Measurements from ENCODE around the gene ZFTA.
"Not testable (repeated sequence)": the region's sequence is repeated elsewhere in the genome, so short reads cannot be mapped to it uniquely, and the experiment has no call there.

The ZFTA gene

DNA sequence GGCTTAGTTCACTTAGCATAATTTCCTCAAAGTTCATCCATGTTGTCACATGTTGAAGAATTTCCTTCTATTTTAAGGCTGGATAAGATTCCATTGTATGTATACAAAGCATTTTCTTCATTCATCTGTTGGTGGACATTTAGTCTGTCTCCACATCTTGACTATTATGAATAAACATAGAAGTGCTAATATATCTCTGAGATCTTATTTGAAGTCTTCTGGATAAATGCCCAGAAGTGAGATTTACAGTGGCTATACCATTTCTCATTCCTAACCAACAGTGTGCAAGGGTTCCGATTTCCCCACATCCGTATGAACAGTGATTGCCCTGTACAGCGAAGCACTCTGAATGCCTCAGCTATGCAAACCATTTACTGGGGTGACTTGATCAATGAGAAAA lies 6.6 kb upstream of the ZFTA start:
- no peak overlapping the region for H3K4me3 ChIP-seq (ENCODE audit: low read depth, low read length)

GRCh38 chr11:63771741-63772318 lies 3.3 kb upstream of the ZFTA start:
- H3K4me3 ChIP-seq (ENCODE audit: low read depth, low read length): not testable (repeated sequence)

More for the DNA sequence above, 6.6 kb upstream of the ZFTA start:
- TF ChIP-seq, protein P1, sequence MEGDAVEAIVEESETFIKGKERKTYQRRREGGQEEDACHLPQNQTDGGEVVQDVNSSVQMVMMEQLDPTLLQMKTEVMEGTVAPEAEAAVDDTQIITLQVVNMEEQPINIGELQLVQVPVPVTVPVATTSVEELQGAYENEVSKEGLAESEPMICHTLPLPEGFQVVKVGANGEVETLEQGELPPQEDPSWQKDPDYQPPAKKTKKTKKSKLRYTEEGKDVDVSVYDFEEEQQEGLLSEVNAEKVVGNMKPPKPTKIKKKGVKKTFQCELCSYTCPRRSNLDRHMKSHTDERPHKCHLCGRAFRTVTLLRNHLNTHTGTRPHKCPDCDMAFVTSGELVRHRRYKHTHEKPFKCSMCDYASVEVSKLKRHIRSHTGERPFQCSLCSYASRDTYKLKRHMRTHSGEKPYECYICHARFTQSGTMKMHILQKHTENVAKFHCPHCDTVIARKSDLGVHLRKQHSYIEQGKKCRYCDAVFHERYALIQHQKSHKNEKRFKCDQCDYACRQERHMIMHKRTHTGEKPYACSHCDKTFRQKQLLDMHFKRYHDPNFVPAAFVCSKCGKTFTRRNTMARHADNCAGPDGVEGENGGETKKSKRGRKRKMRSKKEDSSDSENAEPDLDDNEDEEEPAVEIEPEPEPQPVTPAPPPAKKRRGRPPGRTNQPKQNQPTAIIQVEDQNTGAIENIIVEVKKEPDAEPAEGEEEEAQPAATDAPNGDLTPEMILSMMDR (IDR thresholded peaks at IDR 0.05; ENCODE audit: low read depth, low read length): no peak

- H3K4me3 ChIP-seq (ENCODE audit: low read depth, low read length): no peak overlapping the region
- TF ChIP-seq, protein P1 (IDR thresholded peaks at IDR 0.05; ENCODE audit: low read depth, low read length): no peak
Observed at GRCh38 chr11:63770763-63771162, 2.2 kb upstream of the ZFTA start.

GRCh38 chr11:63769714-63770455 lies 1.3 kb upstream of the ZFTA start:
- TF ChIP-seq, protein P1 (IDR thresholded peaks at IDR 0.05; ENCODE audit: low read depth, low read length): no peak
- peak overlapping the region; percentile 65 for H3K4me3 ChIP-seq (ENCODE audit: low read depth, low read length)

DNA sequence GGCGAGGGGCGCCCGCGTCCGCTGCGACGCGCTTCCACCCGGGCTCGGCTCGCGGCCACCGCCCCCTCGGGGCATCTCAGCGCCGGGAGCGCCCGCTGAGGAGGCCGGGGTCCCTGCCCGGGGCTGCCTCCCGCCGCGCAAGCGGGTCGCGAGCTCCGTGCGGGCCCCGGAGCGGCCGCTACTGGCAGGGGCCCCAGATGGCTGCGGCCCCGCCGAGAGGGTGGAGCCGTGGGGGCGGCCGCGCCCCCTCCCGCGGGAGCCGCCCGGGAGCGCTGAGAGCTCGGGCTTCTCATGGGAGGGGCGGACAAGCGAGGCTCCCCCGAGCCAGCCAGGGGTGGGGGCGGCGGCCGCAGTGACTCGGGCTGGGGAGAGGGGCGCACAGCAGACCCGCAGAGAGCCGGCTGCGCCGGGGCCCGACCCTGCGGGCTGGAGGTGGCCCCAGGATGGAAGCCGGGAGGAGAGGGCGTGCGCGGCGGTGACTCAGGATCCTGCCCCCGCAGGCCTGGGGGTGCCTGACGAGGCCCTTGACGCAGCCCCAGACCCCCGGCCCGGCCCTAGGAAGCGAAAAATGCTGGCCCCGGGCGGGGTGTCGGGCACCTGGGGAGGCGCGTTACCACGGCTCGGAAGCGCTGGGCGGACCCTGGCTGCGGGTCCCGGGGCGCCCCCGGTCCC lies 603 bp upstream of the ZFTA start:
- H3K4me3 ChIP-seq (ENCODE audit: low read depth, low read length): peak overlapping the region; percentile 65

DNA sequence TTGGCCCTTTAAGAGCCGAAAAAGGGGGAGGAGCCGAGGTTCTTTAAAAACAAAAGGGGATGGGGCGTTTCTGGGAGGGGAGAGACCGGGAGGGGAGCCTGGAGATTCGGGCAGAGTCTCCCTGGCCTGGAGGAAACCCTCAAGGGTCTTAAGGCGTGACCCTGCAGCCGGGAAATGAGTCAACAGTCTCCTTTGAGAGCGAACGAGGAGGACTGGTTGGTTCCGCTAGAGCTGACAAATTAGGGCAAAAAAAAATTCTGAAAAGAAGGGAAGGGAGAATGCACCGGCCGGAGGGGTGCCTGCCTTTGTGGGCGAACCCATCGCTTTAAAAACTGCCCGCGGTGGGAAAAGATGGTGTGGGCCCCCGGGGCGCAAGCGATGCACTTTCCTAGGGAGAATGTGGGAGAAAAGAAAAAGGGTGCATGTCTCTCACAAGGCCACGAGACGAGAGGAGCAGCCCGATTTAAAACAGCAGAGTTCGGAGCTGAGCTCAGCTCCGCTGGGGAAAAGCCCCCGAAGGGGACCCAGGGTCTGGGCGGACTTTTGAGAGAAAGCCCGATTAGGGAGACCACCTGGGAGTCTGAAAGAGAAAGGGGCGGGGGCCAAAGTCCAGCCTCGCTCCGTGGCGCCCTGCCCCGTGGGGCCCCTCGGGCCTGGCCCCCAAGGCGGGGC lies 874 bp downstream of the ZFTA start:
- H3K4me3 ChIP-seq (ENCODE audit: low read depth, low read length): peak overlapping the region; percentile 91
- TF ChIP-seq, protein P1 (IDR thresholded peaks at IDR 0.05; ENCODE audit: low read depth, low read length): no peak; the same call in 1 of the 2 replicates

More for the DNA sequence above, 603 bp upstream of the ZFTA start:
- TF ChIP-seq, protein P1 (IDR thresholded peaks at IDR 0.05; ENCODE audit: low read depth, low read length): no peak

- H3K4me3 ChIP-seq (ENCODE audit: low read depth, low read length): peak overlapping the region; percentile 91
- TF ChIP-seq, protein P1 (IDR thresholded peaks at IDR 0.05; ENCODE audit: low read depth, low read length): no peak
Observed at GRCh38 chr11:63767267-63767564, 1.4 kb downstream of the ZFTA start.

Data from WI38 (cell line).